GM12873 (cell line): ENCODE measurements around the gene PUS3.

Experiments
- CTCF ChIP-seq: IDR thresholded peaks from 2 replicates; pipeline ENCODE4 v1.5.1; 2012; ENCODE audit warnings: low read depth, mild to moderate bottlenecking, moderate library complexity, low read length, control low read depth; ENCODE audit not compliant: insufficient read depth; ENCODE audit errors: missing control alignments

The PUS3 gene

GRCh38 chr11:125923012-125923579 lies 20.1 kb upstream of the PUS3 start:
- TF ChIP-seq CTCF: peak; percentile 84

DNA sequence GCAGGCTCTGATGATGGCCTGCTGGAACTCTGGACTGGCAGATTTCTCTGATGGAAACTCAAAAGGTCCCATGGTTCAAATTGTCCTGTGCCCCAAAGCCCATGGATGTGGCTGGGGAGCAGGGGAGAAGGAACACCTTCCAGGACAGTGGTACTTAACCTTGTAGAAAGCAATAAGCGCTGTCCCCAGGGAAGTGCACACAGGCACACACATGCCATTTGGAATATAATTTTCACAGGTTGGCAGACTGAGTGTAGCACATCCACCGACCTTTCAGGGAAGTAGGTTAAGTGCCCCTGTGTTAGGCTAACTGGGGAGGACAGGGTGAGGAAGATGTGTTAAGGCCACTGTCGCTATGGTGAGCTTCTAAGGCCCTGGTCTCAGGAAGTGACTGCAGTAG lies 19.1 kb upstream of the PUS3 start:
- no peak for TF ChIP-seq CTCF

- TF ChIP-seq CTCF: no peak
Measured at GRCh38 chr11:125921042-125921441, 18.0 kb upstream of the PUS3 start.

GRCh38 chr11:125918140-125918840 lies 15.3 kb upstream of the PUS3 start:
- TF ChIP-seq CTCF: no peak

GRCh38 chr11:125916683-125917347 lies 13.8 kb upstream of the PUS3 start:
- TF ChIP-seq CTCF: no peak

DNA sequence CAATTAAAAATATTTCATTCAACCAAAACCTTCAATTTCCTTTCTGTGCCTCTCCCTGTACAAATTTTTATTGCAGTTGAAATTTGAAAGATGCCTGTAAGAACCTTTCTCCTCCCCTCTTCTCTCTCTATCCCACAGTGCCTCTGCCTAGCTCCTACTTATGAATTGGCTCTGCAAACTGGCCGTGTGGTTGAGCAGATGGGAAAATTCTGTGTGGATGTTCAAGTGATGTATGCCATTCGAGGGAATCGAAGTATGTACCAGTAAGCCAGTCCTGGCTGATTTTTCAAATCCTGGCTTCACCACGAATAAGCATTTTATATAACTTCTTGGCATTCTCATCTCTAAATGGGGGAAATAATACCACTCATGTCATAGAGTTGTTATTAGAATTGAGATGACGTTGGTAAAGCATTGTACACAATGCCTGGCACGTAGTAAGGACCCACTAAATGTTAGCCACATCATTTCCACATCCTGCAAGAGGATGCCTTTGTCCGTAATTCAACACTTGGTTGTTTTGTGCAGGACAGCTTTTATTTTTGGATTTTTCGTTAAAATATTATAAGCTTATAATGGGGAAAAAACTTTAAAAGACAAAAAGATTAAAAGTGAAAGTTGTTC lies 7.3 kb upstream of the PUS3 start:
- no peak for TF ChIP-seq CTCF

DNA sequence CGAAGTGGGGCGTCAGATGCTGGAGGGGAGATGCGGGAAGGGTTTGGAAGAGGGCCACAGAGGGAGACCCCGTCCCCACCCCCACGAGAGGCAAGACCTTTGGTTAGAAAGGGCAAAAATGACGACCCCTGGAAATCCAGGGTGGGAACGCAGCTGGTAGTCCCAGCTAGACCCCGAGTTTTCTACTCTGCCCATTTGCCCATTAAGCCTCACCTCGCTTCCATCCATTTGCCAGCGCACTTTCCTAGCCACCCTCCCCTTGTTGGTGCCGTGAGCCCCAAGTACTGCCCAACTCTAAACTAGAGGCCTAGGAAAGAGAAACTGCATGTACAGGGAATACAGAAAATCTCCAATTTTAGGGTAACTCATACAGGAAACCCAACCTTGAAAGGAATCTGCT lies 1.7 kb upstream of the PUS3 start:
- TF ChIP-seq CTCF: no peak
